Lower lobe of right lung (tissue), 2 donors: ENCODE data around the gene C2CD3. TPM values are rescaled to one million over a fixed set of nuclear protein-coding genes. Genes with fewer than 3 reads are reported as not detected.

Experiments used
- ATAC-seq, 2 donors: fragments of 200-7000 bp; cut with Tn5 transposase; one replicate each; pipeline ENCODE4 v1.9.1; 2020 to 2022; ENCODE audit warnings: mild to moderate bottlenecking in 2 of 2, moderate library complexity in 2 of 2
- DNase-seq: peaks from one replicate; pipeline ENCODE4 v3.0.0-alpha.2; 2020
- H3K27ac ChIP-seq: fragments of 200-600 bp; one replicate; pipeline ENCODE4 v1.8.0; 2022
- H3K27me3 ChIP-seq: fragments of 200-600 bp; one replicate; pipeline ENCODE4 v1.8.0; 2022; ENCODE audit warnings: low read depth
- H3K36me3 ChIP-seq: fragments of 200-600 bp; one replicate; pipeline ENCODE4 v1.8.0; 2022; ENCODE audit warnings: mild to moderate bottlenecking
- H3K4me1 ChIP-seq: fragments of 200-600 bp; one replicate; pipeline ENCODE4 v1.8.0; 2022
- H3K4me3 ChIP-seq: fragments of 200-600 bp; one replicate; pipeline ENCODE4 v1.8.0; 2022; ENCODE audit warnings: mild to moderate bottlenecking
- H3K9me3 ChIP-seq: fragments of 200-600 bp; one replicate; pipeline ENCODE4 v1.8.0; 2022
- intact Hi-C: fragments of 100-400 bp; cut with DNase I; formaldehyde crosslinking; loops from one replicate; pipeline ENCODE4 v1.11.0; 2022
- total RNA-seq: library from RNA; stranded (reverse); fragmentation: NEBNext Ultra II Directional; extraction: Animal tissue kit (Norgen Biotek cat#: 25700); gene quantifications from one replicate; pipeline ENCODE4 v1.2.1, GENCODE V29; 2021
- TF ChIP-seq, protein P1 (sequence below): fragments of 200-600 bp; IDR thresholded peaks from one replicate; pipeline ENCODE4 v1.8.0; 2022; ENCODE audit warnings: antibody characterized with exemption, mild to moderate bottlenecking
- donor health status: DM: no; HTN: yes; CAD: no; lungs with severe emphysema.

C2CD3 gene
- total RNA-seq, 1 donor from 2014 or later, result 31.0 TPM

- no peak overlapping the region for H3K4me3 ChIP-seq
- peaks cover 19% of the 10 kb centered on the region for H3K4me1 ChIP-seq
- no peaks in the 10 kb centered on the region for H3K9me3 ChIP-seq
- intact Hi-C loops, result no loop called here
- H3K36me3 ChIP-seq, result peaks cover 2% of the 10 kb centered on the region
- TF ChIP-seq, protein P1, sequence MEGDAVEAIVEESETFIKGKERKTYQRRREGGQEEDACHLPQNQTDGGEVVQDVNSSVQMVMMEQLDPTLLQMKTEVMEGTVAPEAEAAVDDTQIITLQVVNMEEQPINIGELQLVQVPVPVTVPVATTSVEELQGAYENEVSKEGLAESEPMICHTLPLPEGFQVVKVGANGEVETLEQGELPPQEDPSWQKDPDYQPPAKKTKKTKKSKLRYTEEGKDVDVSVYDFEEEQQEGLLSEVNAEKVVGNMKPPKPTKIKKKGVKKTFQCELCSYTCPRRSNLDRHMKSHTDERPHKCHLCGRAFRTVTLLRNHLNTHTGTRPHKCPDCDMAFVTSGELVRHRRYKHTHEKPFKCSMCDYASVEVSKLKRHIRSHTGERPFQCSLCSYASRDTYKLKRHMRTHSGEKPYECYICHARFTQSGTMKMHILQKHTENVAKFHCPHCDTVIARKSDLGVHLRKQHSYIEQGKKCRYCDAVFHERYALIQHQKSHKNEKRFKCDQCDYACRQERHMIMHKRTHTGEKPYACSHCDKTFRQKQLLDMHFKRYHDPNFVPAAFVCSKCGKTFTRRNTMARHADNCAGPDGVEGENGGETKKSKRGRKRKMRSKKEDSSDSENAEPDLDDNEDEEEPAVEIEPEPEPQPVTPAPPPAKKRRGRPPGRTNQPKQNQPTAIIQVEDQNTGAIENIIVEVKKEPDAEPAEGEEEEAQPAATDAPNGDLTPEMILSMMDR, result no peak
- H3K27me3 ChIP-seq, result no peaks in the 10 kb centered on the region
- DNase-seq (no peak), ATAC-seq (no peak)
- no peak overlapping the region for H3K27ac ChIP-seq
Measured at GRCh38 chr11:73996161-73996747, 174.5 kb downstream of the C2CD3 start.

DNA sequence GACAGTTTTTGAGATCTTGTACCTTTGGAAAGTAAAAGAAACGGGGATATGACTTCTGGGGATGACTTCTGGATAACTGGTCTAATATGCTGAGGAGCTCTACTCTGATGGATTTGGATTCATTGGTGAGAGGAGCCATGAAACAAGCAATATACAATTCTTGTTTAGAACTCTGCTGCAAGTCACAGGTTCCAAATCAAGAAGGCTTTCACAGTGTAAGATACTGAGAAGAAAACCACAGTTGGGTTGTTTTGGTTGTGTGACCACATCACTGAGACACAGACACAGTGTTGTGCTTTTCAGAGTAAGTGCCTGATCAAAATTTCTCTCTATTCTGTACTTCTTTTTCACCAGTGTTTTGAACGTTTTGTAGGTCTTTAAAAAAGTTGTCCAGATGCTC, 175.1 kb downstream of the C2CD3 start:
- TF ChIP-seq, protein P1, result no peak
- DNase-seq, result no peak
- Histone ChIP-seq H3K36me3 (no peaks in the 10 kb centered on the region), H3K4me3 (no peak overlapping the region), H3K27me3 (no peaks in the 10 kb centered on the region), H3K4me1 (peaks cover 24% of the 10 kb centered on the region), H3K9me3 (no peaks in the 10 kb centered on the region), H3K27ac (peak overlapping the region; percentile 15)
- peak; percentile 40 to 48 for ATAC-seq
- intact Hi-C loops, result no loop called here

DNA sequence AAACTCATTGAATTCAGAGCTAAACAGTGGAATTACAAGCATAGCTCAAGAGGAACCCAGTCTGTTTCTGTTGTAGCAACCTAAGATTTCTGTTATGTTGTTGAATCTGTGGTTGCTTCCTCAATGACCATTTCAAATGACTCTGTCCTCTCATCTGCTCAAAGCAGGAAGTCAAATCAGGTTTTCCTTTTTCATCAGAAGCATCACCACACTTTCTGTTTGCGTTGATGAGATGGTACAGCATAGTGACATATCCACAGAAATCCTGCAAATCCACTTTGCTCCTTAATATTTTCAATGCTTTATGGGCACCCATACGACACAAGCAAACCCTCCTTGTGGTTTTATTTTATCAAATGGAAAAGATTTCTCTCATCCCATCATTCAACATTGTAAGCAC, 175.6 kb downstream of the C2CD3 start:
- no peaks in the 10 kb centered on the region for H3K27me3 ChIP-seq
- TF ChIP-seq, protein P1, result no peak
- peak; percentile 68 to 81 for ATAC-seq
- peaks cover 24% of the 10 kb centered on the region for H3K4me1 ChIP-seq
- intact Hi-C loops, result no loop called here
- no peaks in the 10 kb centered on the region for H3K9me3 ChIP-seq
- peak overlapping the region; percentile 44 for H3K27ac ChIP-seq
- no peaks in the 10 kb centered on the region for H3K36me3 ChIP-seq
- DNase-seq, result no peak
- H3K4me3 ChIP-seq, result no peak overlapping the region

- H3K9me3 ChIP-seq, result no peaks in the 10 kb centered on the region
- no peak overlapping the region for H3K4me3 ChIP-seq
- no peak overlapping the region for H3K27ac ChIP-seq
- TF ChIP-seq, protein P1, result no peak
- no peak for ATAC-seq
- no peaks in the 10 kb centered on the region for H3K36me3 ChIP-seq
- H3K27me3 ChIP-seq, result no peaks in the 10 kb centered on the region
- DNase-seq, result no peak
- intact Hi-C loops, result no loop called here
- H3K4me1 ChIP-seq, result peaks cover 22% of the 10 kb centered on the region
Measured at GRCh38 chr11:73991471-73992006, 179.3 kb downstream of the C2CD3 start.

GRCh38 chr11:73990730-73991129, 180.1 kb downstream of the C2CD3 start:
- DNase-seq, result no peak
- TF ChIP-seq, protein P1, result no peak
- intact Hi-C loops, result no loop called here
- ATAC-seq, result peak in 1 of 2 donors; percentile 89
- Histone ChIP-seq H3K9me3 (no peaks in the 10 kb centered on the region), H3K27ac (no peak overlapping the region), H3K36me3 (no peaks in the 10 kb centered on the region), H3K4me3 (no peak overlapping the region), H3K27me3 (no peaks in the 10 kb centered on the region), H3K4me1 (peaks cover 17% of the 10 kb centered on the region)
